K562 (cell line): ENCODE data around the gene TP73. TPM values are rescaled to one million over a fixed set of nuclear protein-coding genes. Genes with fewer than 3 reads are reported as not detected.

Experiments used
- ATAC-seq: fragments of 200-7000 bp; cut with Tn5 transposase; 3 replicates; pipeline ENCODE4 v1.9.1; 2020; ENCODE audit warnings: moderate library complexity
- BruUV-seq: library from RNA; stranded (reverse); fragments of 400-500 nt; replicated peaks from 2 replicates; lab custom pipeline; 2021; lab: Mats Ljungman, UMichigan
- CTCF ChIA-PET: fragments of 300-600 bp; formaldehyde crosslinking; extraction: SDS; loops from one replicate; lab custom pipeline; 2021; ENCODE audit warnings: low intra/inter-chr PET ratio; lab: Yijun Ruan, JAX
- POLR2A ChIA-PET: fragments of 300-600, 350-650 bp; sonication (Branson Sonifier 250); formaldehyde crosslinking; extraction: SDS; loops from one replicate; lab custom pipeline; 2021; ENCODE audit warnings: antibody characterized with exemption, inconsistent platforms; lab: Yijun Ruan, JAX
- DNase-seq, 4 experiments: peaks; one replicate each; pipeline versions ENCODE4 v3.0.0 to v3.0.0-alpha.2; 2011 to 2018; ENCODE audit warnings: low spot score in 3 of 4, mixed read lengths in 3 of 4; ENCODE audit errors: extremely low read depth in 1 of 4
- FAIRE-seq: peaks from 2 replicates; lab custom pipeline; 2011; peaks lifted over from hg19 to GRCh38; lab: Jason Lieb, UNC
- H2AFZ ChIP-seq: 2 replicates; pipeline ENCODE4 v1.6.0; 2011; ENCODE audit warnings: low read depth, low read length, control low read depth, inconsistent platforms
- H3K27ac ChIP-seq: fragments of 200-600 bp; 3 replicates; pipeline ENCODE4 v1.8.0; 2011; ENCODE audit warnings: low read depth, mild to moderate bottlenecking, control low read depth, inconsistent platforms, low read length, moderate library complexity, mixed read lengths; ENCODE audit errors: extremely low read depth
- H3K27me3 ChIP-seq, 2 experiments: fragments of 300-600 bp in 1 of 2; 2 replicates in 1 of 2; 3 replicates in 1 of 2; pipeline versions ENCODE4 v1.6.0 to v1.8.0; 2011; ENCODE audit warnings: inconsistent platforms in 2 of 2, low read length in 2 of 2, mild to moderate bottlenecking in 1 of 2, mixed read lengths in 1 of 2, moderate library complexity in 1 of 2; ENCODE audit not compliant: control insufficient read depth in 2 of 2, insufficient read depth in 2 of 2
- H3K36me3 ChIP-seq: fragments of 300-600 bp; 3 replicates; pipeline ENCODE4 v1.8.0; 2011; ENCODE audit warnings: mild to moderate bottlenecking, low read length, inconsistent platforms; ENCODE audit not compliant: control insufficient read depth, insufficient read depth
- H3K4me1 ChIP-seq, 2 experiments: fragments of 200-600 bp in 1 of 2; replicated peaks in 1 of 2; 2 replicates in 1 of 2; 3 replicates in 1 of 2; pipeline versions ENCODE4 v1.5.1 to v1.8.0; 2011; ENCODE audit warnings: inconsistent platforms in 2 of 2, low read length in 2 of 2, mild to moderate bottlenecking in 1 of 2, mixed read lengths in 1 of 2, moderate library complexity in 1 of 2; ENCODE audit not compliant: control insufficient read depth in 2 of 2, insufficient read depth in 2 of 2
- H3K4me2 ChIP-seq: 2 replicates; pipeline ENCODE4 v1.6.1; 2011; ENCODE audit warnings: low read length, control low read depth, inconsistent platforms, mixed read lengths; ENCODE audit not compliant: insufficient read depth
- H3K4me3 ChIP-seq: fragments of 200-600 bp; sonication (generic), shearing (Covaris generic); 2 replicates; pipeline ENCODE4 v1.5.1; 2016; ENCODE audit warnings: control low read depth, inconsistent platforms
- H3K79me2 ChIP-seq: fragments of 200-600 bp; 3 replicates; pipeline ENCODE4 v1.8.0; 2011; ENCODE audit warnings: low read length, inconsistent platforms; ENCODE audit not compliant: control insufficient read depth, insufficient read depth
- H3K9ac ChIP-seq, 2 experiments: 2 replicates each; pipeline versions ENCODE4 v1.6.0 to v1.6.1; 2011; ENCODE audit warnings: low read depth in 2 of 2, low read length in 2 of 2, control low read depth in 1 of 2, inconsistent platforms in 1 of 2, mild to moderate bottlenecking in 1 of 2, mixed read lengths in 1 of 2; ENCODE audit not compliant: insufficient read depth in 1 of 2
- H3K9me1 ChIP-seq: one replicate; pipeline ENCODE4 v1.6.0; 2011; ENCODE audit warnings: inconsistent platforms, mild to moderate bottlenecking, low read length, moderate library complexity; ENCODE audit not compliant: control insufficient read depth, insufficient read depth
- H3K9me3 ChIP-seq: replicated peaks from 2 replicates; pipeline ENCODE4 v1.5.1; 2011; ENCODE audit warnings: low read depth, low read length, inconsistent platforms; ENCODE audit not compliant: control insufficient read depth, insufficient read depth
- H4K20me1 ChIP-seq: replicated peaks from 2 replicates; pipeline ENCODE4 v1.6.1; 2011; ENCODE audit warnings: low read length, inconsistent platforms, mixed read lengths; ENCODE audit not compliant: control insufficient read depth, insufficient read depth
- BACH1 ChIP-seq: fragments of 200-800 bp; sonication (Bioruptor generic); IDR thresholded peaks from 2 replicates; pipeline ENCODE4 v1.6.1; 2016; ENCODE audit warnings: missing genetic modification characterization, missing compliant biosample characterization
- HIVEP1 ChIP-seq: fragments of 250-450 bp; sonication (Bioruptor Pico); IDR thresholded peaks from 2 replicates; pipeline ENCODE4 v1.4.0; 2020; ENCODE audit warnings: mild to moderate bottlenecking
- NR2C1 ChIP-seq, 2 experiments: fragments of 450-650 bp; IDR thresholded peaks; 2 replicates each; pipeline ENCODE4 v1.6.1; 2017; ENCODE audit warnings: mild to moderate bottlenecking in 2 of 2, antibody characterized with exemption in 1 of 2, inconsistent platforms in 1 of 2, missing compliant biosample characterization in 1 of 2, missing genetic modification characterization in 1 of 2
- PURB ChIP-seq: sonication (generic); formaldehyde crosslinking; IDR thresholded peaks from 2 replicates; pipeline ENCODE4 v1.9.0; 2021; ENCODE audit warnings: low read depth, mild to moderate bottlenecking, missing genetic modification reagents
- SMARCC2 ChIP-seq: fragments of 450-650 bp; IDR thresholded peaks from 2 replicates; pipeline ENCODE4 v1.6.1; 2017; ENCODE audit warnings: antibody characterized with exemption, moderate library complexity, mild to moderate bottlenecking, low read depth
- TSC22D4 ChIP-seq: fragments of 450-650 bp; IDR thresholded peaks from 2 replicates; pipeline ENCODE4 v1.6.1; 2016; ENCODE audit warnings: missing genetic modification characterization, missing biosample characterization, control low read depth
- ZNF507 ChIP-seq: conservative IDR thresholded peaks from 2 replicates; pipeline ENCODE4 v1.6.1; 2017; ENCODE audit warnings: missing genetic modification characterization, missing compliant biosample characterization
- WGBS: fragments of 100-300 bp; shearing (Covaris generic); methylation state at CpG from one replicate; pipeline ENCODE4 v1.1.6; 2016; ENCODE audit warnings: low coverage, mixed read lengths; ENCODE audit not compliant: insufficient coverage; ENCODE audit errors: missing lambda C conversion rate; 5-methylcytosine and 5-hydroxymethylcytosine counted together
- in situ Hi-C: fragments of 300-500 bp; cut with MboI; formaldehyde crosslinking; loops from 4 replicates; pipeline ENCODE4 v1.15.0; 2018; ENCODE audit warnings: inconsistent platforms, mixed read lengths
- intact Hi-C: fragments of 100-400 bp; cut with micrococcal nuclease; formaldehyde crosslinking; loops from 2 replicates; pipeline ENCODE4 v1.14.2; 2022
- polyA plus RNA-seq, 8 experiments: library from polyadenylated mRNA; depleted of rRNA in 4 of 8; stranded (reverse) in 5 of 8; unstranded in 3 of 8; fragments of >200 nt; fragmentation: Nextera tagmentation in 2 of 8; fragmentation: Illumina TruSeq in 1 of 8; extraction: Ambion mirVana in 2 of 8; extraction: Trizol in 1 of 8; gene quantifications; 2 replicates each; pipeline versions ENCODE4 v1.2.1 to v1.2.3, GENCODE V29; 2011 to 2014; ENCODE audit warnings: inconsistent platforms in 1 of 8, missing spikeins in 1 of 8
- total RNA-seq, 7 experiments: library from RNA; depleted of rRNA in 6 of 7; stranded (reverse); fragments of >200 nt in 6 of 7; fragmentation: Illumina TruSeq in 2 of 7; extraction: Trizol in 2 of 7; gene quantifications; 2 replicates each; pipeline versions ENCODE4 v1.2.1 to v1.2.3, GENCODE V29; 2011 to 2021; ENCODE audit warnings: low replicate concordance in 1 of 7

TP73 gene
- total and polyA plus RNA-seq, 9 of the 15 experiments (the other 6 are each of a cell fraction or from before 2014, with no cell fraction given) = 0.07 to 1.6 (median 0.40) TPM; not detected in 2

- H3K9me3 ChIP-seq = no peaks in the 10 kb centered on the region
- H3K9ac ChIP-seq = no peak overlapping the region
- DNase-seq (no peak), ATAC-seq (peak; percentile 18), FAIRE-seq (no peak)
- H3K27me3 ChIP-seq = peaks cover 29 to 73% of the 10 kb centered on the region in 2 experiments; a peak in 4 of 5 replicates
- no peak overlapping the region for H3K4me2 ChIP-seq
- H3K9me1 ChIP-seq = peaks cover 4% of the 10 kb centered on the region
- H4K20me1 ChIP-seq = peaks cover 48% of the 10 kb centered on the region
- no peak overlapping the region for H2AFZ ChIP-seq
- peaks cover 3 to 68% of the 10 kb centered on the region in 2 experiments; a peak in 3 of 5 replicates for H3K4me1 ChIP-seq
- H3K4me3 ChIP-seq = no peak overlapping the region
- in situ Hi-C loops (no loop called here), intact Hi-C loops (no loop called here)
- H3K79me2 ChIP-seq = no peaks in the 10 kb centered on the region
- no peaks in the 10 kb centered on the region for H3K36me3 ChIP-seq
- POLR2A ChIA-PET = interaction anchor here (0.5 to 1.0 kb wide), 5 partner anchors 8 to 114 kb away, joined by 3 read pairs; no protein-coding TSS in a partner anchor
- WGBS = 15% methylated on average over 22 of the region's 22 CpGs
- CTCF ChIA-PET = no interaction called here
- no TSS peak for BruUV-seq
- TF ChIP-seq NR2C1 (IDR thresholded peaks at IDR 0.05) (no peak), NR2C1 (tag; IDR thresholded peaks at IDR 0.05) (no peak), HIVEP1 (no peak), ZNF507 (no peak), TSC22D4 (no peak), SMARCC2 (no peak), BACH1 (tag) (no peak), PURB (CRISPR knock-in tag) (no peak)
- H3K27ac ChIP-seq = no peak overlapping the region
These were observed 24.5 kb downstream of the TP73 start for GRCh38 chr1:3676581-3677470.
